Endodermal cell (in vitro differentiated cells): ENCODE data around the gene AP1AR. TPM values are rescaled to one million over a fixed set of nuclear protein-coding genes. Genes with fewer than 3 reads are reported as not detected.

Source experiments
- DNase-seq: peaks from one replicate; pipeline ENCODE4 v3.0.0-alpha.2; 2017
- H3K27ac ChIP-seq: 2 replicates; pipeline ENCODE4 v1.5.1; 2013; ENCODE audit warnings: mild to moderate bottlenecking, low read depth, low read length, moderate library complexity
- H3K27me3 ChIP-seq: 2 replicates; pipeline ENCODE4 v1.6.1; 2013; ENCODE audit warnings: mild to moderate bottlenecking, low read length, moderate library complexity; ENCODE audit not compliant: insufficient read depth, control insufficient read depth, poor library complexity, severe bottlenecking
- H3K36me3 ChIP-seq: 2 replicates; pipeline ENCODE4 v1.7.0; 2013; ENCODE audit warnings: mild to moderate bottlenecking, low read length, moderate library complexity; ENCODE audit not compliant: control insufficient read depth, insufficient read depth
- H3K4me1 ChIP-seq: one replicate; pipeline ENCODE4 v1.7.0; 2013; ENCODE audit warnings: low read length; ENCODE audit not compliant: control insufficient read depth, insufficient read depth
- H3K4me3 ChIP-seq: 2 replicates; pipeline ENCODE4 v1.5.1; 2013; ENCODE audit warnings: mild to moderate bottlenecking, low read length, moderate library complexity
- H3K9ac ChIP-seq: 2 replicates; pipeline ENCODE4 v1.6.1; 2013; ENCODE audit warnings: mild to moderate bottlenecking, low read length, moderate library complexity; ENCODE audit not compliant: poor library complexity, severe bottlenecking; ENCODE audit errors: extremely low read depth
- H3K9me3 ChIP-seq: 2 replicates; pipeline ENCODE4 v1.6.1; 2013; ENCODE audit warnings: mild to moderate bottlenecking, low read length, moderate library complexity; ENCODE audit not compliant: control insufficient read depth
- H3K27ac Mint-ChIP-seq: 2 replicates; pipeline ENCODE4 v1.8.0; 2020; ENCODE audit warnings: mixed read lengths
- H3K27me3 Mint-ChIP-seq: 2 replicates; pipeline ENCODE4 v1.8.0; 2021; ENCODE audit warnings: mild to moderate bottlenecking, mixed read lengths; ENCODE audit not compliant: insufficient read depth
- H3K36me3 Mint-ChIP-seq: 2 replicates; pipeline ENCODE4 v1.8.0; 2020; ENCODE audit warnings: low read depth, mixed read lengths
- H3K4me1 Mint-ChIP-seq: 2 replicates; pipeline ENCODE4 v1.8.0; 2020; ENCODE audit warnings: mixed read lengths
- H3K4me3 Mint-ChIP-seq: 2 replicates; pipeline ENCODE4 v1.8.0; 2020; ENCODE audit warnings: mild to moderate bottlenecking, moderate library complexity, mixed read lengths
- H3K9me3 Mint-ChIP-seq: 2 replicates; pipeline ENCODE4 v1.8.0; 2020; ENCODE audit warnings: mild to moderate bottlenecking, mixed read lengths
- CTCF ChIP-seq: fragments of 200-600 bp; sonication (generic); conservative IDR thresholded peaks from 2 replicates; pipeline ENCODE4 v1.5.0; 2021; ENCODE audit warnings: antibody characterized with exemption, mild to moderate bottlenecking
- WGBS, 2 experiments: methylation state at CpG; one replicate each; pipeline versions ENCODE4 v1.1.5 to v1.1.7; 2013; ENCODE audit warnings: missing lambda C conversion rate in 2 of 2, mixed read lengths in 1 of 2; ENCODE audit not compliant: insufficient coverage in 1 of 2, insufficient read length in 1 of 2; 5-methylcytosine and 5-hydroxymethylcytosine counted together
- total RNA-seq, 2 donors: library from RNA; stranded (reverse); fragmentation: NEBNext Ultra II Directional in 1 of 2; extraction: Animal tissue kit (Norgen Biotek cat#: 25700) in 1 of 2; gene quantifications; 2 replicates in 1 of 2; 3 replicates in 1 of 2; pipeline ENCODE4 v1.2.1, GENCODE V29; 2021

The AP1AR gene
- total RNA-seq, 2 donors from 2014 or later = 22.7 to 24.8 TPM

GRCh38 chr4:112270640-112271421 is 39.2 kb downstream of the AP1AR start:
- Histone ChIP-seq H3K4me3 (no peak overlapping the region), H3K36me3 (peaks cover 25% of the 10 kb centered on the region), H3K4me1 (peaks cover 3% of the 10 kb centered on the region), H3K27me3 (no peaks in the 10 kb centered on the region), H3K9ac (no peak overlapping the region), H3K9me3 (peaks cover 11% of the 10 kb centered on the region), H3K27ac (no peak overlapping the region)
- no peak overlapping the region for H3K27ac Mint-ChIP-seq
- no peaks in the 10 kb centered on the region for H3K27me3 Mint-ChIP-seq
- H3K36me3 Mint-ChIP-seq = peaks cover 25% of the 10 kb centered on the region
- peaks cover 12% of the 10 kb centered on the region for H3K4me1 Mint-ChIP-seq
- H3K4me3 Mint-ChIP-seq = no peak overlapping the region
- WGBS, 2 experiments = 88 to 92% methylated on average over 8 of the region's 8 CpGs
- TF ChIP-seq CTCF = no peak
- peaks cover 3% of the 10 kb centered on the region for H3K9me3 Mint-ChIP-seq
- no peak for DNase-seq

GRCh38 chr4:112272292-112272691 is 40.7 kb downstream of the AP1AR start:
- peaks cover 24% of the 10 kb centered on the region for H3K36me3 Mint-ChIP-seq
- H3K27ac ChIP-seq = no peak overlapping the region
- peaks cover 17% of the 10 kb centered on the region for H3K36me3 ChIP-seq
- no peak overlapping the region for H3K4me3 Mint-ChIP-seq
- no peak for DNase-seq
- no peak overlapping the region for H3K9ac ChIP-seq
- peaks cover 12% of the 10 kb centered on the region for H3K4me1 Mint-ChIP-seq
- TF ChIP-seq CTCF = no peak
- H3K9me3 ChIP-seq = peaks cover 11% of the 10 kb centered on the region
- H3K4me1 ChIP-seq = peaks cover 3% of the 10 kb centered on the region
- H3K27me3 ChIP-seq = no peaks in the 10 kb centered on the region
- peaks cover 3% of the 10 kb centered on the region for H3K9me3 Mint-ChIP-seq
- WGBS, 2 experiments = 97 to 100% methylated on average over 3 to 4 of the region's 4 CpGs
- no peaks in the 10 kb centered on the region for H3K27me3 Mint-ChIP-seq
- H3K27ac Mint-ChIP-seq = no peak overlapping the region
- no peak overlapping the region for H3K4me3 ChIP-seq

- no peak overlapping the region for H3K27ac ChIP-seq
- Mint-ChIP-seq H3K9me3 (peaks cover 3% of the 10 kb centered on the region), H3K36me3 (peaks cover 15% of the 10 kb centered on the region), H3K27me3 (no peaks in the 10 kb centered on the region), H3K27ac (no peak overlapping the region), H3K4me1 (peaks cover 12% of the 10 kb centered on the region), H3K4me3 (no peak overlapping the region)
- no peak for DNase-seq
- TF ChIP-seq CTCF = no peak
- no peaks in the 10 kb centered on the region for H3K27me3 ChIP-seq
- WGBS, 2 experiments = 91 to 100% methylated on average over 4 of the region's 4 CpGs
- peaks cover 11% of the 10 kb centered on the region for H3K9me3 ChIP-seq
- H3K36me3 ChIP-seq = no peaks in the 10 kb centered on the region
- no peak overlapping the region for H3K4me3 ChIP-seq
- H3K9ac ChIP-seq = no peak overlapping the region
- peaks cover 3% of the 10 kb centered on the region for H3K4me1 ChIP-seq
Observed at GRCh38 chr4:112274959-112275358, 43.4 kb downstream of the AP1AR start.
